Neuron (in vitro differentiated cells): ENCODE results near the gene COL21A1.

Experiments
- H2AFZ ChIP-seq: one replicate; pipeline ENCODE4 v1.6.1; 2013; ENCODE audit warnings: low read depth, mild to moderate bottlenecking, inconsistent platforms, low read length, moderate library complexity
- H3K27me3 ChIP-seq: one replicate; pipeline ENCODE4 v1.6.1; 2013; ENCODE audit warnings: low read length; ENCODE audit not compliant: insufficient read depth
- H3K36me3 ChIP-seq: one replicate; pipeline ENCODE4 v1.6.1; 2013; ENCODE audit warnings: low read length; ENCODE audit not compliant: insufficient read depth
- H3K4me1 ChIP-seq: one replicate; pipeline ENCODE4 v1.6.1; 2013; ENCODE audit warnings: low read length; ENCODE audit not compliant: insufficient read depth
- H3K4me3 ChIP-seq: 2 replicates; pipeline ENCODE4 v1.5.1; 2013; ENCODE audit warnings: mild to moderate bottlenecking, low read length, moderate library complexity
- H3K9me3 ChIP-seq: one replicate; pipeline ENCODE4 v1.6.1; 2013; ENCODE audit warnings: low read length

Gene COL21A1

DNA sequence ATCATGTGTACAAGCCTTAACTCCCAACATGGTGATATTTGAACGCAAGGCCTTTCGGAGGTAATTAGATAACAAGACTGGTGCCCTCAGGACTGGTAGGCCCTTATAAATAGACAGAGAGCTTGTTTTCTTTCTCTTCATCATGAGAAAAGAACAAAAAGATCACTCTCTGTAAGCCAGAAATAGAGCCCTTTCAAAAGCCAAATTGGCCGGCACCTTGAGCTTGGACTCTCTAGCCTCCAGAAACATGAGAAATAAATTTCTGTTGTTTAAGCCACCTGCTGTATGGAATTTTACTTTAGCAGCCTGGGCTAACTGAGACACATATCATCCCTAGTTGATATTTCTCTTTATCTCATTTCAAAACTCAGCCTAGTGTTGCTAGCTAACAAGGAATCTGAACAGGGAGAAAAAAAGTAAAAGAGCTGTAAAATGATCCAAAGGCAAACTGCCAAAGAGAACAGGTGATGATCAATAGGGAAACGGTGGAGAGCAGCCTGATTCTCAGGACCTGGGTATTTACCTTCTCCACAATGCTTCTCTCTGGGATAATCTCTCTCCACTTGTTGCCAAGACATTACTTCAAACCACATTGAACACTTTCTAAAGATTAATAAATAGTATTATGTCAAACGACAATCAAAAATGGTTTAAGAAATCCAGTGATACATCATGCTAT is 6.1 kb downstream of the COL21A1 start:
- H3K36me3 ChIP-seq: no peaks in the 10 kb centered on the region
- no peak overlapping the region for H2AFZ ChIP-seq
- H3K9me3 ChIP-seq: no peaks in the 10 kb centered on the region
- no peak overlapping the region for H3K4me3 ChIP-seq
- H3K4me1 ChIP-seq: no peaks in the 10 kb centered on the region
- H3K27me3 ChIP-seq: peaks cover 8% of the 10 kb centered on the region

DNA sequence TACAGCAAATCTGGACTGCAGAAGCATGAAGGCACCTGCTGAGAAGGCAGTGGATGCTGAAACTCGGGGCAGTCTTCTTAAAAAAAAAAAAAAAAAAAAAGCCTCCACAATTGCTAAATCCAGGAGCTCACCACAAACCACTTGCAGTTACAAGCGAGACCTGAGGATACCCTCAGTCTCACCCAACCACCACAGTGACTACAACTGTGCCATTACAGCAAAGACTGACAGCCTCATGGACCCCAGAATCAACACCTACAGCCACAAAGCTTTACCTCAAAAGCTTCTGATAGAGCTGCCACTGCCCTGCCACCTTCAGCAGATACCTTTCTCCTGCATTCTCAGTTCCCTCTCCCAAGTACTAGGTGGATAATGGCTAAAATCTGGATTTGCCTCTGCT is 9.0 kb downstream of the COL21A1 start:
- Histone ChIP-seq H3K4me1 (no peaks in the 10 kb centered on the region), H3K9me3 (no peaks in the 10 kb centered on the region), H3K4me3 (no peak overlapping the region), H2AFZ (no peak overlapping the region), H3K27me3 (no peaks in the 10 kb centered on the region), H3K36me3 (no peaks in the 10 kb centered on the region)

DNA sequence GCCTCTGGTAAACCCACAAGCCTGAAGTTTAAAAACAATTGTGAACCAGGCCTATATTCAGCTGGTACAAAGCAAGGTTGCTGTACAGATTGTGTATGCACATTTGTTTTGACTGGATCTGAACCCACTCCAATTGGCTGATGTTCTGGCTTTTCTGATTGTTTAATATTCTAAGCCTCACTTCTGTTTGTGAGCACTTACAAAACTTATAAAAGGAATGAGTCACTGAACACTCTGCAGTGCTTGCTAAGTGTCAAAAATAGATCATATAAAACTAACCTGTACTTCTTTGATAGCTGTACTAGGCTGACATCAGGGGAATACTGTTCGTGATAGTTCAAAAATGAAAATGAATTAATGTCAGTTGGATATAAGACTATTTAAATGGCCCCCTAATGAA is 12.1 kb downstream of the COL21A1 start:
- Histone ChIP-seq H3K9me3 (no peaks in the 10 kb centered on the region), H3K27me3 (no peaks in the 10 kb centered on the region), H2AFZ (no peak overlapping the region), H3K36me3 (no peaks in the 10 kb centered on the region), H3K4me3 (no peak overlapping the region), H3K4me1 (no peaks in the 10 kb centered on the region)

DNA sequence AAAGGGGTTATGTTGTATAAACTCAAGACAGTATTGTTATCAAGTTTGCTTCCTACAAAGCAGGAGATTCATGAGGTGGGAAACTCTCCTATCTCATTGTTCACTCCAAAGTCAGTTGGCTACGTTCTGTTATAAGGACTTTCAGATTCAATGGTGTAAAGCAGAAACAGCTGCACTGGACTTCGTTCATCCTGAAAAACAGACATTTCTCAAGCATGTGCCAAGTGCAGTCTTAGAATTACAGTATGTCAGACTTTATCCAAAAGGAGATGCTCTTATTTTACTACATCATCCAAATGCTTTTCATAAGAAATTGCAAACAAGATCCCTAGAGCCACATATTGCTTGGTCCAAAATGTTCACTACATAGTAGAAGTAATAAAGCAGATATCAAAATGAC is 14.9 kb downstream of the COL21A1 start:
- Histone ChIP-seq H2AFZ (no peak overlapping the region), H3K36me3 (no peaks in the 10 kb centered on the region), H3K4me1 (no peaks in the 10 kb centered on the region), H3K27me3 (no peaks in the 10 kb centered on the region), H3K9me3 (no peaks in the 10 kb centered on the region), H3K4me3 (no peak overlapping the region)

DNA sequence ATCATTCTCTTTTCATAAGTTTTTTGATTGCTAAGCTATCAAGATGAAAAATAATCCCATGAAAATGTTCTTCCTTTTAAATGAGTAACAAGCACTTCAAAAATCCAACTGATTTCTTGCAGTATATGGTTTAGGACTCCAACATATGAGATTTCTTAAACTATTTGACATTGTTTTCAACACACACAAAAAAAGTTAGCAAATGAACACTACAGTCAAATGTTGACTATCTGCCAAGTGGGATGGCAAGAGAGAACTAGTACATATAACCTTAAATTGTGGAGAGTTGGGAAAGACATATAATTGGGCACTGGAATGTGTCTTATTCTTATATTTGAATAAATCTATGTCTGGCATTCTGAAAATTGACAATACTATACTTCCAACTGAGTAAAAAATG is 15.6 kb downstream of the COL21A1 start:
- Histone ChIP-seq H3K4me1 (no peaks in the 10 kb centered on the region), H3K9me3 (no peaks in the 10 kb centered on the region), H3K4me3 (no peak overlapping the region), H2AFZ (no peak overlapping the region), H3K36me3 (no peaks in the 10 kb centered on the region), H3K27me3 (no peaks in the 10 kb centered on the region)

DNA sequence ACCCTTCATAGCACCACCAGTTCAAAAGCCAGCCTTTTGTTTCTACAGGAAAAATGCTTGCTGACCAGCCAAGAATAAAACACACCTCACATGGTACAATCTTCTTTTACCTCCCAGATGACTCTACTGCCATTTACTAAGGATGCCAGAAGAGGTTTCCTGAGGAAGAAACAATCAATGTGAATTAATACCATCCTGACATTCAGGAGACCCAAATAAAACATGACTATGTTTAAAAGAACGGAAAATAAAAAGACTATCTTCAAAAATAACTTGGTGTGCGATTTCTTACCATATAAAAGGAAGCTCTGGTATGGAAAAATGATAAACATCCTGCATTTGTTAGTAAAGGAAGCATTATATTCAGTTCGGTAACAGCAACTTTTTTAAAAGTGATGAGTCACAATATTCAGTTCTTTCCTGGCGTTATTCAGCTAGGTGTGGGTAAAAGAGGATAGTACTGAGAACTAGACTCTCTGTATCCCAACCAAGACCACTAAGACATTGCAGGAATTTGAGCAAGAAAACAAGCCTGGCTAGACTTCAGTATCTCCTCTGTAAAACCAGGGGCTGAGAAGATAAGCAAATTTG is 16.3 kb downstream of the COL21A1 start:
- Histone ChIP-seq H3K27me3 (no peaks in the 10 kb centered on the region), H3K36me3 (no peaks in the 10 kb centered on the region), H3K4me3 (no peak overlapping the region), H2AFZ (no peak overlapping the region), H3K9me3 (no peaks in the 10 kb centered on the region), H3K4me1 (no peaks in the 10 kb centered on the region)

DNA sequence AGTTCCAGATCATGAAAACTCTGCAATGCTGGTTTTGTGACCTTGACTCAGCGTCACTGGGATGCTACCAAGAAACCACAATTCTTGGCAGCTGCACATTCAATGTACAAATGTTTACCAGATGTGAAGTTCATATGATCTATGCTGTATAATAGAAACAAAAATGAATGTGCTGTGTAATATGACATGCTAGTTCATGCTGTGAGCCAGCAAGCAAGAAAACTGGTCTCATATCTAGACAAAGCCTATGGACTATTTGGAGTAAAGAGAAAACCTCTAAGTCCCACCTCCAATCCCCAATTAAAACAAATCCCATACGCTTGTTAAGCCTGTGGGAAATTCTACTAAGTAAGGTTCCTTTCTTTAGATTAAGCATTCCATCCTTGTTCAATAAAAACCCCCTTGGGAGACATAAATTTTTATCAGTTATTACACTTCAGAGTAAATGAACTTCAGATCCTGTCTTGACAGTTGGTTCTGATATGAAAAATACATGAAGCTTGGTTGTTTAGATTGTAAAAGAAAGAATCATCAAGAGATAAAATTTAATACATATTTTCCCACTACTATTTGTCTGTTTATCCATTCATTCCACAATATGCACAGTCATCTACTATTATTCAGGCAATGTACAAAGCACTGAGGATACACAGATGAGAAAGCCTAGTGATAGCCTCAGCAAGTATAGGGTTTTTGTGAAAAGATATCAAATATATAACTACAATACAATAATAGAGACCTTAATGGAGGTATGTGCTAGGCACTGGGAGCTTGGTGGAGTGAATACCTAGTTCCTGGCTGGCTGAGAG is 20.1 kb downstream of the COL21A1 start:
- no peak overlapping the region for H3K4me3 ChIP-seq
- H3K36me3 ChIP-seq: no peaks in the 10 kb centered on the region
- no peaks in the 10 kb centered on the region for H3K27me3 ChIP-seq
- H3K9me3 ChIP-seq: no peaks in the 10 kb centered on the region
- no peaks in the 10 kb centered on the region for H3K4me1 ChIP-seq
- no peak overlapping the region for H2AFZ ChIP-seq

DNA sequence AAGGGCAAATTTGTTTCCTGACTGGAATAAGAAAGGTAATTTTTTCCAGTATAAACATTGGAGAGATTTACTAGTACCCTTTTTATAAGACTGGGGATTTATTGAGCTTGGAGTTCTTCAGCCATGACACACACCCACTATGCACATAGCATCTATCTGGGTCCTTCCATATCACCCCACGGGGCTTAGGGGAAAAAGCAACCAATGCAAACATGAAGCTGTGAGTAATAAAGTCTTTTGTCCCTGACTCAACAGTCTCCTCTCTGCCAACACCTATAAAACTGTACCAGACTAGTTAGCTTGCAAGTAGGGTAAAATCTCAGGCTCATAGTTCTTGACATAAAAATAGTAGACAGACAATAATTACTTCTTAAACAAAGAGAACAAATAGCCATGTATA is 23.4 kb downstream of the COL21A1 start:
- Histone ChIP-seq H3K4me3 (no peak overlapping the region), H3K4me1 (no peaks in the 10 kb centered on the region), H3K36me3 (no peaks in the 10 kb centered on the region), H2AFZ (no peak overlapping the region), H3K9me3 (no peaks in the 10 kb centered on the region), H3K27me3 (no peaks in the 10 kb centered on the region)

DNA sequence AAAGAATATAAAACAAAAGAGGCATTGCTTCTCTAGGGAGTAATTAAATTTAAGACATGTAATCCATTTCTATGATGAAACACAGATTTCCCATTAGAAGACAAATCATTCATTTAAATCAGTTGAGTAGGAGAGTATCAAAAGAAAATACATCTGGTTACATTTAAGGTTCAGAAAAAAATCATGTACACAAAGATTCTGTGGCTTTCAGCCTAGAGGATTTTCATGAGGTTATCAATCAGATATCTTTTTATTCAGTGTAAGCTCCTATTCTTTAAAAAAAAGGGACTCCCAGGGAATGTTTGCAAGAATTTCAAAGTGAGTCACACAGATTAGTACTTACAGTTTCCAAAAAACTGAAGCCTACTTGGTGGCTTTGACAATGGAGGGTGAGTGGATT is 24.9 kb downstream of the COL21A1 start:
- H3K36me3 ChIP-seq: no peaks in the 10 kb centered on the region
- H3K9me3 ChIP-seq: no peaks in the 10 kb centered on the region
- no peak overlapping the region for H2AFZ ChIP-seq
- no peak overlapping the region for H3K4me3 ChIP-seq
- H3K4me1 ChIP-seq: no peaks in the 10 kb centered on the region
- no peaks in the 10 kb centered on the region for H3K27me3 ChIP-seq

DNA sequence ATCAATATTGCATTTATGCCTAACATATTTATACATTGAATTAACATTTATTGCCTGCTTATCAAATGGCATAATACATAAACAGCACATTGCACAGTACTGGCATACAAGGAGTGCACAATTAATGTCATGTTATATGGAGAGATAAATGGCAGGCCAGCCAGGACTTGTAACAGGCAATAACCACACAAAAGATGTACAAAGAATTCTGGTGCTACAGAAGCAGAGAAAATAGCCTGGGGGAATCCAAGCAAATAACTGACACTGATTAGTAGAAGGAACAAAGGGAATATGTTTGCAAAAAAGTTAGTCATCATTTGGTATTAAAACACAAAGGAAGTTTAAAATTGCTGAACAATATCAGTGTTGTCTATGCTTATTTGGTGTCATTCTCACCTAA is 27.3 kb downstream of the COL21A1 start:
- no peaks in the 10 kb centered on the region for H3K27me3 ChIP-seq
- no peaks in the 10 kb centered on the region for H3K36me3 ChIP-seq
- no peak overlapping the region for H3K4me3 ChIP-seq
- no peak overlapping the region for H2AFZ ChIP-seq
- H3K4me1 ChIP-seq: no peaks in the 10 kb centered on the region
- no peaks in the 10 kb centered on the region for H3K9me3 ChIP-seq

DNA sequence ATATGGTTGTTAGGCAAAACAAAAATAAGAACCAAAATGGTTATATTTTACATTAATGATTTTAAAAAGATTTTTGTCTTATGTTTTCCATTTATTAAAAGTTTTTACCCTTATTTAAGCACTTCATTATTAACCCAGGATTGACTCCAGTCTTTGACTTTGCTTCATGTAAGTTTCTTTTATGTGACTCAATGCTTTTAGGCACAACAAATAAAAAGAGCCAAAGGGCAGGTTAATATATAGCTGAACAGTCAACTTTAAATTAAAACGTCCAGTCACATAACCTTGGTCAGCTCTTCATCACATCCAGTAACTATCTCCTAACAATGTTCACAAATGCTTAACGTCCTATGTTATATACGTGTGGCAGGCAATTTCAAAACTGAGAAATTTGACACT is 32.7 kb downstream of the COL21A1 start:
- Histone ChIP-seq H3K9me3 (no peaks in the 10 kb centered on the region), H3K4me1 (no peaks in the 10 kb centered on the region), H2AFZ (no peak overlapping the region), H3K4me3 (no peak overlapping the region), H3K36me3 (no peaks in the 10 kb centered on the region), H3K27me3 (no peaks in the 10 kb centered on the region)

DNA sequence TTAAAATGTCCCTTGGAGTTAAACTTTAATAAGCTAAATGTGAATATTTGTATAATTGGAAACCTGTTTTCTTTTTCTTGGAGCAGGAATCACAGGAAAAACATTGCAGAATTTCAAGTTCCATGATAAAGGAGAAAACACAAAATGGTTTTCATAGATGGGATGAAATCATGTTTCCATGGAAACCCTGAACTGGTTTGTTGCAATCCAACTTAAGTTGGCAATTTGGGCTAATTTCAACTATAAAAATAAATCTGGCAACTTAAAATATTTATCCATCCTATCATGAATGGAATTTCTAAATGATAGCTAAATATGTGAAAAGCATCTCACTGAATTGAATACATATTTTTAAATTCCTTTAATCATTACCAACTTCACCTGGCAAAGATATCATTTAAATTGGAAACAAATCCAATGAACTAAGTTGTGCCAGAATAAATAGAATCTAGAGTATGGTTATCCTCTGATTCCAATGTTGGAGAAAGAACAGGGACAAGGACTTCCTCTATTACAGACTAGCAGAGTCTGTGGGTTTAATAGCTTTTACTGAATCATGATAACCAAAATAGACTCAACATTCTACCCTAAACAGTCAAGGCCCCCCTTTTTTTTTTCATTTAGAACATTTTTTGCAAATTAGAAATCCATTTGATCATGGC is 33.2 kb downstream of the COL21A1 start:
- H3K36me3 ChIP-seq: no peaks in the 10 kb centered on the region
- H3K4me3 ChIP-seq: no peak overlapping the region
- no peaks in the 10 kb centered on the region for H3K27me3 ChIP-seq
- no peaks in the 10 kb centered on the region for H3K9me3 ChIP-seq
- no peak overlapping the region for H2AFZ ChIP-seq
- no peaks in the 10 kb centered on the region for H3K4me1 ChIP-seq

DNA sequence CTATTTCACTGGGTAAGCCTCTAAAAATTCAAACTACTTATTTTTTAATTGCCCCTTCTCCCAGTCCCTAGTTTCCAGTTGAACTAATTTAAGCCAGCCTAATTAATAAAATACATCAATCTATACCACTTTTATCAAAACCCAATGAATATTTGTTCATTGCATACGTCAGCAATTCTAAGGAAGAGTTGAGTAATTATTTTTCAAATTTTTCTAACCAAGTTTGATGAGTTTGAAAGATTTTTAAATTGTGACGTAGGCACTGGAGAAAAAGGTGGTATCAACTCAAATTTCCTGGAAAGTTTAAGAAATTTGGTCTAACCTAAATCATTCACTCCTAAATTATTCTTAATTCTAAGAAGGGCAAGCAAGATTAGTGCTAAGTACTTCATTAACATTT is 35.7 kb downstream of the COL21A1 start:
- Histone ChIP-seq H3K9me3 (no peaks in the 10 kb centered on the region), H3K27me3 (no peaks in the 10 kb centered on the region), H3K4me3 (no peak overlapping the region), H2AFZ (no peak overlapping the region), H3K4me1 (no peaks in the 10 kb centered on the region), H3K36me3 (no peaks in the 10 kb centered on the region)
